ENCODE results near the gene CCDC138. TPM values are rescaled to one million over a fixed set of nuclear protein-coding genes. Genes with fewer than 3 reads are reported as not detected.

The CCDC138 gene
- total RNA-seq, 1 donor from 2014 or later, result 1.9 TPM

GRCh38 chr2:108823286-108823685 is 36.7 kb downstream of the CCDC138 start:
- intact Hi-C loops (cut with micrococcal nuclease), result no loop called here
- no peak for DNase-seq
- no peak for ATAC-seq

GRCh38 chr2:108824316-108825070 is 37.9 kb downstream of the CCDC138 start:
- intact Hi-C loops (cut with micrococcal nuclease), result no loop called here
- ATAC-seq (no peak), DNase-seq (no peak)

GRCh38 chr2:108825254-108825653 is 38.7 kb downstream of the CCDC138 start:
- ATAC-seq (no peak), DNase-seq (no peak)
- intact Hi-C loops (cut with micrococcal nuclease), result no loop called here

GRCh38 chr2:108825736-108826135 is 39.2 kb downstream of the CCDC138 start:
- DNase-seq, result no peak
- no peak for ATAC-seq
- intact Hi-C loops (cut with micrococcal nuclease), result no loop called here

- DNase-seq, result no peak
- intact Hi-C loops (cut with micrococcal nuclease), result no loop called here
- no peak for ATAC-seq
These were observed 43.2 kb downstream of the CCDC138 start for GRCh38 chr2:108829578-108830310.

GRCh38 chr2:108833219-108833618 is 46.6 kb downstream of the CCDC138 start:
- intact Hi-C loops (cut with micrococcal nuclease), result no loop called here
- no peak for DNase-seq

GRCh38 chr2:108834620-108835019 is 48.0 kb downstream of the CCDC138 start:
- intact Hi-C loops (cut with micrococcal nuclease), result no loop called here
- DNase-seq (no peak), ATAC-seq (no peak)

More at GRCh38 chr2:108833219-108833618, 46.6 kb downstream of the CCDC138 start:
- no peak for ATAC-seq

- no peak for ATAC-seq
- intact Hi-C loops (cut with micrococcal nuclease), result no loop called here
- no peak for DNase-seq
These were observed 48.5 kb downstream of the CCDC138 start for GRCh38 chr2:108835040-108835439.

GRCh38 chr2:108837198-108837597 is 50.6 kb downstream of the CCDC138 start:
- no peak for ATAC-seq
- DNase-seq, result no peak
- intact Hi-C loops (cut with micrococcal nuclease), result no loop called here

- ATAC-seq, result no peak
- intact Hi-C loops (cut with micrococcal nuclease), result no loop called here
These were observed 54.9 kb downstream of the CCDC138 start for GRCh38 chr2:108841506-108841905.

GRCh38 chr2:108845923-108846322 is 59.4 kb downstream of the CCDC138 start:
- DNase-seq (no peak), ATAC-seq (no peak)
- intact Hi-C loops (cut with micrococcal nuclease), result no loop called here

More at GRCh38 chr2:108841506-108841905, 54.9 kb downstream of the CCDC138 start:
- no peak for DNase-seq

GRCh38 chr2:108847000-108847399 is 60.4 kb downstream of the CCDC138 start:
- intact Hi-C loops (cut with micrococcal nuclease), result no loop called here
- no peak for DNase-seq
- no peak for ATAC-seq

GRCh38 chr2:108852375-108852774 is 65.8 kb downstream of the CCDC138 start:
- ATAC-seq (no peak), DNase-seq (no peak)
- intact Hi-C loops (cut with micrococcal nuclease), result loop anchor here (10.0 kb wide), 1 partner anchor 132 kb away; the partner anchor contains the start of gene EDAR

GRCh38 chr2:108853421-108853820 is 66.8 kb downstream of the CCDC138 start:
- no peak for ATAC-seq
- intact Hi-C loops (cut with micrococcal nuclease), result loop anchor here (10.0 kb wide), 1 partner anchor 131 kb away; the partner anchor contains the start of gene EDAR
- DNase-seq, result no peak

- intact Hi-C loops (cut with micrococcal nuclease), result loop anchor here (10.0 kb wide), 1 partner anchor 130 kb away; the partner anchor contains the start of gene EDAR
- no peak for DNase-seq
- ATAC-seq, result no peak
These were observed 67.9 kb downstream of the CCDC138 start for GRCh38 chr2:108854484-108854883.

- no peak for DNase-seq
- intact Hi-C loops (cut with micrococcal nuclease), result loop anchor here (10.0 kb wide), 1 partner anchor 130 kb away; the partner anchor contains the start of gene EDAR
- peak; percentile 53 for ATAC-seq
These were observed 68.6 kb downstream of the CCDC138 start for GRCh38 chr2:108855194-108855593.

GRCh38 chr2:108858894-108859293 is 72.3 kb downstream of the CCDC138 start:
- ATAC-seq, result no peak
- intact Hi-C loops (cut with micrococcal nuclease), result loop anchor here (10.0 kb wide), 1 partner anchor 126 kb away; the partner anchor contains the start of gene EDAR
- DNase-seq, result no peak

- intact Hi-C loops (cut with micrococcal nuclease), result no loop called here
- ATAC-seq (no peak), DNase-seq (no peak)
These were observed 79.5 kb downstream of the CCDC138 start for GRCh38 chr2:108866041-108866440.

GRCh38 chr2:108868911-108869310 is 82.3 kb downstream of the CCDC138 start:
- DNase-seq, result no peak
- intact Hi-C loops (cut with micrococcal nuclease), result no loop called here
- no peak for ATAC-seq

GRCh38 chr2:108869542-108869941 is 83.0 kb downstream of the CCDC138 start:
- DNase-seq (no peak), ATAC-seq (no peak)
- intact Hi-C loops (cut with micrococcal nuclease), result no loop called here

All from left ventricle myocardium superior (tissue), 1 donor.